Stomach (tissue), 9 donors: ENCODE results near the gene TMX2. TPM values are rescaled to one million over a fixed set of nuclear protein-coding genes. Genes with fewer than 3 reads are reported as not detected.
A peak's percentile ranks its signal among the peaks of the same experiment; 100 is the strongest.

Source experiments
- DNase-seq, 2 donors: peaks; one replicate each; pipeline versions ENCODE4 v3.0.0 to v3.0.0-alpha.2; 2013 to 2019
- H3K27ac ChIP-seq, 5 donors: fragments of 200-600 bp in 4 of 5; sonication (generic) in 4 of 5; one replicate each; pipeline ENCODE4 v1.5.1; 2013 to 2019; ENCODE audit warnings: mild to moderate bottlenecking in 1 of 5, moderate library complexity in 1 of 5
- H3K27me3 ChIP-seq, 3 donors: fragments of 200-600 bp; sonication (generic); one replicate each; pipeline ENCODE4 v1.5.1; 2017 to 2019; ENCODE audit warnings: mixed run types in 1 of 3
- H3K36me3 ChIP-seq, 4 donors: fragments of 200-600 bp; sonication (generic); 1 replicate in 3 of 4; 2 replicates in 1 of 4; pipeline ENCODE4 v1.5.1; 2016 to 2019
- H3K4me1 ChIP-seq, 4 donors: fragments of 200-600 bp; sonication (generic); one replicate each; pipeline ENCODE4 v1.5.1; 2016 to 2019
- H3K4me3 ChIP-seq, 4 donors: fragments of 200-600 bp; sonication (generic) in 3 of 4; one replicate each; pipeline ENCODE4 v1.5.1; 2016 to 2019; ENCODE audit warnings: mild to moderate bottlenecking in 1 of 4
- H3K9me3 ChIP-seq, 4 donors: fragments of 200-600 bp; sonication (generic); one replicate each; pipeline ENCODE4 v1.5.1; 2016 to 2019
- CTCF ChIP-seq, 7 experiments: fragments of 450-650 bp in 4 of 7; fragments of 200-600 bp in 3 of 7; sonication (generic) in 3 of 7; IDR thresholded peaks; one replicate each; pipeline ENCODE4 v1.5.1; 2016 to 2019; ENCODE audit warnings: antibody characterized with exemption in 7 of 7, control low read depth in 2 of 7, mild to moderate bottlenecking in 1 of 7
- EP300 ChIP-seq: sonication (generic); formaldehyde crosslinking; IDR thresholded peaks from one replicate; pipeline ENCODE4 v1.6.1; 2017; ENCODE audit warnings: antibody characterized with exemption
- POLR2A ChIP-seq, 4 donors: fragments of 450-650 bp; IDR thresholded peaks; one replicate each; pipeline ENCODE4 v1.6.1; 2016; ENCODE audit warnings: antibody characterized with exemption in 4 of 4, control low read depth in 2 of 4, mild to moderate bottlenecking in 1 of 4, moderate library complexity in 1 of 4
- POLR2AphosphoS5 ChIP-seq, 3 donors: sonication (generic); formaldehyde crosslinking; IDR thresholded peaks; one replicate each; pipeline ENCODE4 v1.6.1; 2016; ENCODE audit warnings: antibody characterized with exemption in 3 of 3
- WGBS, 5 donors: extraction: QIAGEN DNeasy Blood & Tissue Kit in 3 of 5; methylation state at CpG; one replicate each; pipeline versions ENCODE4 v1.1.5 to v1.1.7; 2013 to 2018; 5-methylcytosine and 5-hydroxymethylcytosine counted together
- intact Hi-C: fragments of 100-400 bp; cut with DNase I; formaldehyde crosslinking; loops from one replicate; pipeline ENCODE4 v1.15.1; 2023; ENCODE audit warnings: low total_unique reads
- polyA plus RNA-seq, 3 donors: library from polyadenylated mRNA; stranded (reverse); fragments of 200-250 nt; gene quantifications; one replicate each; pipeline ENCODE4 v1.2.3, GENCODE V29; 2013
- total RNA-seq, 5 donors: library from RNA; depleted of rRNA; stranded (reverse); fragments of >200 nt; gene quantifications; one replicate each; pipeline versions ENCODE4 v1.1.0 to v1.2.3, GENCODE V29; 2014 to 2016
- donor health status: healthy with polysubstance abuse.
- donor health status: Bipolar disorder and iron deficiency.
- donor health status: healthy.

The TMX2 gene
- total and polyA plus RNA-seq, 8 donors = 20.1 to 72.3 (median 36.6) TPM

GRCh38 chr11:57752954-57753353 is 40.6 kb downstream of the TMX2 start:
- intact Hi-C loops = loop anchor here (5.0 kb wide), 1 partner anchor 49 kb away; no protein-coding TSS in a partner anchor
- no peak for TF ChIP-seq POLR2AphosphoS5 (IDR thresholded peaks at IDR 0.05)
- TF ChIP-seq POLR2A (IDR thresholded peaks at IDR 0.05) = no peak
- no peak for TF ChIP-seq CTCF (IDR thresholded peaks at IDR 0.05)
- TF ChIP-seq EP300 = no peak
- Histone ChIP-seq H3K36me3 (peaks cover 0 to 8% (median 0%) of the 10 kb centered on the region in 4 donors), H3K4me3 (no peak overlapping the region), H3K27me3 (no peaks in the 10 kb centered on the region), H3K9me3 (no peaks in the 10 kb centered on the region), H3K27ac (no peak overlapping the region), H3K4me1 (peaks cover 0 to 17% (median 8%) of the 10 kb centered on the region in 4 donors)
- WGBS, 5 donors = 96 to 99% (median 97%) methylated on average over 30 of the region's 30 CpGs
- no peak for DNase-seq

GRCh38 chr11:57758174-57758573 is 45.8 kb downstream of the TMX2 start:
- DNase-seq = no peak
- TF ChIP-seq CTCF (IDR thresholded peaks at IDR 0.05) (no peak), POLR2AphosphoS5 (IDR thresholded peaks at IDR 0.05) (no peak), POLR2A (IDR thresholded peaks at IDR 0.05) (no peak), EP300 (no peak)
- H3K36me3 ChIP-seq = no peaks in the 10 kb centered on the region
- intact Hi-C loops = no loop called here
- WGBS, 5 donors = 48 to 70% (median 60%) methylated on average over 3 of the region's 3 CpGs
- H3K4me3 ChIP-seq = no peak overlapping the region
- H3K27ac ChIP-seq = no peak overlapping the region
- no peaks in the 10 kb centered on the region for H3K9me3 ChIP-seq
- H3K4me1 ChIP-seq = peaks cover 0 to 13% (median 1%) of the 10 kb centered on the region in 4 donors
- H3K27me3 ChIP-seq = no peaks in the 10 kb centered on the region

- peak within 1 kb of the TSS; percentile 46 to 60 (median 50) for H3K4me3 ChIP-seq
- no peaks in the 10 kb centered on the region for H3K27me3 ChIP-seq
- TF ChIP-seq EP300 (no peak), POLR2A (IDR thresholded peaks at IDR 0.05) (peak in 2 of 4 donors; percentile 76 to 78), CTCF (IDR thresholded peaks at IDR 0.05) (no peak), POLR2AphosphoS5 (IDR thresholded peaks at IDR 0.05) (peak; percentile 78 to 97 (median 93))
- H3K4me1 ChIP-seq = peaks cover 13 to 40% (median 25%) of the 10 kb centered on the region in 4 donors
- H3K9me3 ChIP-seq = no peaks in the 10 kb centered on the region
- intact Hi-C loops = no loop called here
- peak; percentile 89 to 98 for DNase-seq
- H3K36me3 ChIP-seq = no peaks in the 10 kb centered on the region
- 7 to 9% (median 7%) methylated on average over 13 of the region's 13 CpGs for WGBS, 5 donors
- peak within 1 kb of the TSS; percentile 90 to 96 (median 94) for H3K27ac ChIP-seq
Observed at GRCh38 chr11:57761301-57762234, 49.2 kb downstream of the TMX2 start, which contains the start of gene CTNND1. CTNND1 (plus strand) TSS chr11:57761802; CDS start chr11:57791479, 29,677 bp downstream.

DNA sequence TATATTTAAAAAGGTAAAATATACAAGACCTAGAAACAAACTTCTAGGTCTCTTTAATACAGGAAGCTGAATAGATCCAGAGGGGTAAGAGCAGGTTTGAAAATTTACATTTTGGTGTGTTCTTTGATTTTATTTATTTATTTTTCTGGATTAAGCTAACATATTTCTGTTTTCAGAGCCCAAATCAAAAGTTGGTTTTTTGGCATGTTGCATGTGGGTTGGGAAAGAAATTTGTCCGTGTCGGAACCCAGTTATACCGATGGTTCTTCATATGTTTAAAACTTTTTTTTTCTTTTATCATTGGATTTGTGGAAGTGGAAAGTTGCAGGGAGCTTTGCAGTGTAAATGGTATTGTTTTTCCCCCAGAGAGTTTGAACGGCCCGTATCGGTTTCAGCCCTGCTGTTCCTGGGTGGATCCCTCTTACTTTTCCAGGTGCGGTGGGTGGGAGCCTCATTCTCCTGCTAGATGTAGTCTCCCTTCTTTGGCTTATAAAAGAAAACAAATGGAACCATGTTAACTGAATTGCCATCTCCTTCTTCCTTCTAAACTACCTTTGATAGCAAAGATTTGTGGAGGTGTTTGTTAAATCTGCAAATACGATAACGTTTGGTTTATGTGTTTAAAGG is 50.0 kb downstream of the TMX2 start:
- Histone ChIP-seq H3K27ac (peak overlapping the region; percentile 77 to 96 (median 92)), H3K4me1 (peaks cover 13 to 41% (median 28%) of the 10 kb centered on the region in 4 donors), H3K4me3 (peak overlapping the region; percentile 46 to 60 (median 50)), H3K9me3 (no peaks in the 10 kb centered on the region), H3K36me3 (peaks cover 0 to 5% (median 0%) of the 10 kb centered on the region in 4 donors), H3K27me3 (no peaks in the 10 kb centered on the region)
- DNase-seq = peak in 1 of 2 donors; percentile 74
- 4 to 8% (median 6%) methylated on average over 9 of the region's 9 CpGs for WGBS, 5 donors
- TF ChIP-seq POLR2AphosphoS5 (IDR thresholded peaks at IDR 0.05) (peak in 2 of 3 donors; percentile 8 to 11), EP300 (no peak)
- intact Hi-C loops = no loop called here
